Epidermal melanocyte (primary cell): ENCODE measurements around the gene SLC2A4RG.
"Not testable (repeated sequence)": the region's sequence is repeated elsewhere in the genome, so short reads cannot be mapped to it uniquely, and the experiment has no call there.

Experiments used
- DNase-seq: peaks from one replicate; pipeline ENCODE4 v3.0.0; 2011; ENCODE audit warnings: low spot score; ENCODE audit not compliant: insufficient read length

Gene SLC2A4RG

DNA sequence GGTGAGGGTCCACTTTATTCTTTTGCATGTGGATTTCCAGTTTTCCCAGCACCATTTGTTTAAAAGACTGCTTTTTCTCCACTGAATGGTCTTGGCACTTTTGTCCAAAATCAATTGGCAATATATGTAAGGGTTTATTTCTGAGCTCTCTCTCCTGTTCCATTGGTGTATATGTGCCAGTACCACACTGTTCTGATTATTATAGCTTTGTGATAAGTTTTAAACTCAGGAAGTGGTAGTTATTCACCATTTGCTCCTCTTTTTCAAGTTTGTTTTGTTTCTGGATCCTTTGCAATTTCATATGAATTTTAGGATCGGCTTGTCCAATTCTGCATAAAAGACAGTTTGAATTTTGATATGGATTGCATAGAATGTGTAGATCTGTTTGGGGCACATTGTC lies 27.4 kb upstream of the SLC2A4RG start:
- no peak for DNase-seq

DNA sequence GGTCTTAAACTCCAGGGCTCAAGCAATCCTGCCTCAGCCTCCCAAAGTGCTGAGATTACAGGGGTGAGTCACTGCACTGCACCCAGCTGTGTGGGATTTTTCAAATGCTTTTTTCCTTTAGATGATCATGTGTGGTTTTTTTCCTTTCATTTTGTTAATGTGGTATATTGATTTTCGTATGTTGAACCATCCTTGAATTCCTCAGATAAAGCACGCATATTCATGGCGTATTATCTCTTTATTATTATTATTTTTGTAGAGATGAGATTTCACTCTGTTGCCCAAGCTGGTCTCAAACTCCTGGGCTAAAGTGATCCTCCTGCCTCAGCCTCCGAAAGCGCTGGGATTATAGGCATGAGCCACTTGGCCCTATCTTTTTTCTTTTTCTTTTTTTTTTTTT lies 24.7 kb upstream of the SLC2A4RG start:
- no peak for DNase-seq

DNA sequence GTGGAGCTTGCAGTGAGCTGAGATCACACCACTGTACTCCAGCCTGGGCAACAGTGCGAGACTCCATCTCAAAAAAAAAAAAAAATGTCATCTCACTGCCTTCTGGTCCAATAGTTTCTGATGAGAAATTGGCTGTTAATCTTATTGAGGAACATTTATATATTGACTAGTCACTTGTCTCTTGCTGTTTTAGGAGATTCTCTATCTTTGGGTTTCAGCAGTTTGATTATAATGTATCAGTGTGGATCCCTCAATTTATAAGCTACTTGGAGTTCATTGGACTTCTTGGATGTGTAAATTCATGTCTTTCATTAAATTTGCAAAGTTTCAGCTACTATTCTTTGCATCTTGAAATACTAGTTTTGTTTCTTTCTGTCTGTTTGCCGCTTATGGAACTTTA lies 20.6 kb upstream of the SLC2A4RG start:
- no peak for DNase-seq

DNA sequence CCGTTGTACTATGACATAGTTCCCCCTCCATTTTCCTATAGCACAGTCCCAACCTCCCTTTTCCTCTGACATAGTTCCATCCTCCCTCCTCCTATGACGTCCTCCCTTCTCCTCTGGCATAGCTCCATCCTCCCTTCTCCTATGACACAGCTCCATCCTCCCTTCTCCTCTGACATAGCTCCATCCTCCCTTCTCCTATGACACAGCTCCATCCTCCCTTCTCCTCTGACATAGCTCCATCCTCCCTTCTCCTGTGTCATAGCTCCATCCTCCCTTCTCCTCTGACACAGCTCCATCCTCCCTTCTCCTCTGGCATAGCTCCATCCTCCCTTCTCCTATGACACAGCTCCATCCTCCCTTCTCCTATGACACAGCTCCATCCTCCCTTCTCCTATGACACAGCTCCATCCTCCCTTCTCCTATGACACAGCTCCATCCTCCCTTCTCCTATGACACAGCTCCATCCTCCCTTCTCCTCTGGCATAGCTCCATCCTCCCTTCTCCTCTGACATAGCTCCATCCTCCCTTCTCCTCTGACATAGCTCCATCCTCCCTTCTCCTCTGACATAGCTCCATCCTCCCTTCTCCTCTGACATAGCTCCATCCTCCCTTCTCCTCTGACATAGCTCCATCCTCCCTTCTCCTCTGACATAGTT lies 16.5 kb upstream of the SLC2A4RG start:
- DNase-seq = not testable (repeated sequence)

- DNase-seq = not testable (repeated sequence)
These were observed 9.3 kb upstream of the SLC2A4RG start for GRCh38 chr20:63730189-63730733.

- DNase-seq = no peak
These were observed 8.2 kb upstream of the SLC2A4RG start for GRCh38 chr20:63731410-63731809.

GRCh38 chr20:63732118-63733095 lies 7.2 kb upstream of the SLC2A4RG start:
- no peak for DNase-seq

- no peak for DNase-seq
These were observed 6.5 kb upstream of the SLC2A4RG start for GRCh38 chr20:63733117-63733516.

DNA sequence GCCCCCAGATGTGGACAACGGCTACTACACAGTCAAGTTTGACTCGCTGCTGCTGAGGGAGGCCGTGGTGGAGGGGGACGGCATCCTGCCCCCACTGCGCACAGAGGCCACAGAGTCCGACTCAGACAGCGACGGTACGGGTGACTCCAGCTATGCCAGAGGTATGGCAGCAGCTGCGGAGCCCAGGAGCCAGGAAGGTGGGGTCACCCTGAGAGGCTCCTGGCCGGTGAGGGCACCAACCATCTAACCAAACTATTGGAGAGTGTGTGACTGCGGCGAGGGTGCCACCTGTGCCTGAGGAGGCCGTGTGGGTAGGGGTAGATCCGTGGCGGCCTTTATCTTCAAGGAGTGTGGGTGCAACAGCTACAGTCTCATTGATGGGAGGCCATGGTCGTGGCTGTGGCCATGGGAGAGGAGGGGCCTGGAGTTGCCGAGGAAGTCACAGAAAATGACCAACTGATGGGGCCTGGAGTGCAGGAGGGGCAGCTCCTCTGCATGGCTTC lies 5.9 kb upstream of the SLC2A4RG start:
- DNase-seq = no peak

GRCh38 chr20:63734111-63734945 lies 5.2 kb upstream of the SLC2A4RG start:
- no peak for DNase-seq

DNA sequence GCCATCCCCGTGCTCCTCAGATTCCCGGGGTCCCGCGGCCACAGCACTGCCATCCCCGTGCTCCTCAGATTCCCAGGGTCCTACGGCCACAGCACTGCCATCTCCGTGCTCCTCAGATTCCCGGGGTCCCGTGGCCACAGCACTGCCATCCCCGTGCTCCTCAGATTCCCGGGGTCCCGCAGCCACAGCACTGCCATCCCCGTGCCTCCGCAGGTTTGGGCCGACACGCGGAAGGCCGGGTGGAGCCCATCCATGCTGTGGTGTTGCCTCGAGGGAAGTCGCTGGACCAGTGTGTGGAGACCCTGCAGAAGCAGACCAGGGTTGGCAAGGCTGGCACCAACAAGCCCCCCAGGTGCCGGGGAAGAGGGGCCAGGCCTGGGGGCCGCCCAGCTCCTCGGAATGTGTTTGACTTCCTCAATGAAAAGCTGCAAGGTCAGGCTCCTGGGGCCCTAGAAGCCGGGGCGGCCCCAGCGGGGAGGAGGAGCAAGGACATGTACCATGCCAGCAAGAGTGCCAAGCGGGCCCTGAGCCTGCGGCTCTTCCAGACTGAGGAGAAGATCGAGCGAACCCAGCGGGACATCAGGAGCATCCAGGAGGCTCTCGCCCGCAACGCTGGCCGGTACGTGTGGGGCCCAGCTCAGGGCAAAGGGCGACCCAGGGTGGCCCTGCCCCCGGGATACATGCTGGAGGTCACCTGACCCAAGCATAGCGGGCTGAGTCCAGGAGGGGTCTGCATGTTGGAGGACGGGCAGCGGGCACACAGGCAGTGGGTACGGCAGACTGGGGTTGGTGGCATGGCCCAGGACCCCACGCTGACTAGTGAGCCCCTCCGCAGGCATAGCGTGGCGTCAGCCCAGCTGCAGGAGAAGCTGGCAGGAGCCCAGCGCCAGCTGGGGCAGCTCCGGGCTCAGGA lies 4.4 kb upstream of the SLC2A4RG start:
- DNase-seq = no peak

GRCh38 chr20:63735859-63736718 lies 3.5 kb upstream of the SLC2A4RG start, which contains the start of gene LIME1:
TSS of gene LIME1 (plus strand) at chr20:63736664. CDS start at chr20:63737550, 886 bp downstream.
- no peak for DNase-seq

GRCh38 chr20:63736893-63737694 lies 2.5 kb upstream of the SLC2A4RG start:
- DNase-seq = no peak

GRCh38 chr20:63737695-63737944 lies 2.0 kb upstream of the SLC2A4RG start:
- no peak for DNase-seq

DNA sequence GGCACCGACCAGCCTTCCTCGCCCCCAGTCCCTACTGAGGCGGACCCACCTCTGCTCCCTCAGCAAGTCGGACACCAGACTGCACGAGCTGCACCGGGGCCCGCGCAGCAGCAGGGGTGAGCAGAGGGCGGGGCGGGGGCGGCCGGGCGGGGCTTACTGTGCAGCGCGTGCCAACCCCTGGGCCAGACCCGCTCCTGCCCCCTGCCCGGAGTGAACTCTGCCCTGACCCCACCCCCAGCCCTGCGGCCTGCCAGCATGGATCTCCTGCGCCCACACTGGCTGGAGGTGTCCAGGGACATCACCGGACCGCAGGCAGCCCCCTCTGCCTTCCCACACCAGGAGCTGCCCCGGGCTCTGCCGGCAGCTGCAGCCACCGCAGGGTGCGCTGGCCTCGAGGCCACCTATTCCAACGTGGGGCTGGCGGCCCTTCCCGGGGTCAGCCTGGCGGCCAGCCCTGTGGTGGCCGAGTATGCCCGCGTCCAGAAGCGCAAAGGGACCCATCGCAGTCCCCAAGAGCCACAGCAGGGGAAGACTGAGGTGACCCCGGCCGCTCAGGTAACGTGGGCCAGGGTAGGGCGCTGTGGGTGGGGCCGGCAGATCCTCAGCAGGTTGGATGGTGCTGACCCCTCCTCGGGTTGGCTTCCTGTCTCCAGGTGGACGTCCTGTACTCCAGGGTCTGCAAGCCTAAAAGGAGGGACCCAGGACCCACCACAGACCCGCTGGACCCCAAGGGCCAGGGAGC lies 1.5 kb upstream of the SLC2A4RG start:
- no peak for DNase-seq

DNA sequence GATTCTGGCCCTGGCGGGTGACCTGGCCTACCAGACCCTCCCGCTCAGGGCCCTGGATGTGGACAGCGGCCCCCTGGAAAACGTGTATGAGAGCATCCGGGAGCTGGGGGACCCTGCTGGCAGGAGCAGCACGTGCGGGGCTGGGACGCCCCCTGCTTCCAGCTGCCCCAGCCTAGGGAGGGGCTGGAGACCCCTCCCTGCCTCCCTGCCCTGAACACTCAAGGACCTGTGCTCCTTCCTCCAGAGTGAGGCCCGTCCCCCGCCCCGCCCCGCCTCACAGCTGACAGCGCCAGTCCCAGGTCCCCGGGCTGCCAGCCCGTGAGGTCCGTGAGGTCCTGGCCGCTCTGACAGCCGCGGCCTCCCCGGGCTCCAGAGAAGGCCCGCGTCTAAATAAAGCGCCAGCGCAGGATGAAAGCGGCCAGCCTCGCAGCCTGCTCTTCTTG lies 868 bp upstream of the SLC2A4RG start:
- no peak for DNase-seq

DNA sequence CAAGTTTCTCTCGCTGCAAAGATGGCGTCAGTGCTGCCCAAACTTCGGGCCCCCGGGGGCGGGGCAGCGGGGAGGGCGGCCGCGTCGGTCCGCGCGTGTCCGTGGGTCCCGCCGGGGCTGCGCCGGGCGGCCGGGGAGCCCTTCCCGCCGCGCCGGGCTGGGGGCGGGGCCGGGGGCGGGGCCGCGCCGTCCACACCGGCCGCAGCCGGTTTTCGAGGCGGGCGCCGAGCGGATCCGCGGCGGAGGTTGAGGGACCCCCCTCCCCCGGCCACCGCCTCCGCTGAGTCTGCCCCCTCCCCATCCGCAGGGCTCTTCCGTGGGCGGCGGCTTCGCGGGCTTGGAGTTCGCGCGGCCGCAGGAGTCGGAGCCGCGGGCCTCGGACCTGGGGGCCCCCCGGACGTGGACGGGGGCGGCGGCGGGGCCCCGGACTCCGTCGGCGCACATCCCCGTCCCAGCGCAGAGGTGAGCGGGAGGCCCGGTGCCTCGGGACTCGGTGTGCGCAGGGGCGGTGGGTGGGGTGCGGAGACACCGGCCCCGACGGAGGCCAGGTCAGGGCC lies 572 bp downstream of the SLC2A4RG start:
- peak; percentile 64 for DNase-seq
